AG09309 (cell line): ENCODE measurements around the gene ZNF83.

Experiments
- DNase-seq: peaks from one replicate; pipeline ENCODE4 v3.0.0-alpha.2; 2010; ENCODE audit warnings: low read depth
- H3K4me3 ChIP-seq: 2 replicates; pipeline ENCODE4 v1.5.1; 2011; ENCODE audit warnings: mild to moderate bottlenecking, low read depth, low read length, moderate library complexity; ENCODE audit not compliant: control insufficient read depth
- TF ChIP-seq, protein P1 (sequence below): IDR thresholded peaks from 2 replicates; pipeline ENCODE4 v1.5.1; 2011; ENCODE audit warnings: mild to moderate bottlenecking, low read depth, low read length, inconsistent platforms; ENCODE audit not compliant: insufficient read depth, control insufficient read depth; ENCODE audit errors: missing control alignments

The ZNF83 gene

DNA sequence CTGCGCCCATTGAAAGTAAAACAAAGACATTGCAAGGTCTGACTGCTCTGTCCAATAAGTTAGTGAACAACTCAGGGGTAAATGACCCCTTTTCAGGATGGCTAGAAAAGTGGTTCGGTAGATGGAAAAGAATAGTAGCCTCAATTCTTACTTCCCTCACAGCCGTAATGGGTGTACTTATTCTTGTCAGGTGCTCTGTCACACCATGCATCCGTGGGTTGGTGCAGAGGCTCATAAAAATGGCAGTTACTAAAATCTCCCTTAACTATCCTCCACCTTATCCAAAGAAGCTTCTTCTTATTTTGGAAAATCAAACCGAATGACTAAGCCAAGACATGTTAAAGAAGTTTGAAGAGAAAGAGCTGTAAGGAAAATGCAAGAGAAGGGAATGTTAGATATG lies 31.4 kb upstream of the ZNF83 start:
- TF ChIP-seq, protein P1, sequence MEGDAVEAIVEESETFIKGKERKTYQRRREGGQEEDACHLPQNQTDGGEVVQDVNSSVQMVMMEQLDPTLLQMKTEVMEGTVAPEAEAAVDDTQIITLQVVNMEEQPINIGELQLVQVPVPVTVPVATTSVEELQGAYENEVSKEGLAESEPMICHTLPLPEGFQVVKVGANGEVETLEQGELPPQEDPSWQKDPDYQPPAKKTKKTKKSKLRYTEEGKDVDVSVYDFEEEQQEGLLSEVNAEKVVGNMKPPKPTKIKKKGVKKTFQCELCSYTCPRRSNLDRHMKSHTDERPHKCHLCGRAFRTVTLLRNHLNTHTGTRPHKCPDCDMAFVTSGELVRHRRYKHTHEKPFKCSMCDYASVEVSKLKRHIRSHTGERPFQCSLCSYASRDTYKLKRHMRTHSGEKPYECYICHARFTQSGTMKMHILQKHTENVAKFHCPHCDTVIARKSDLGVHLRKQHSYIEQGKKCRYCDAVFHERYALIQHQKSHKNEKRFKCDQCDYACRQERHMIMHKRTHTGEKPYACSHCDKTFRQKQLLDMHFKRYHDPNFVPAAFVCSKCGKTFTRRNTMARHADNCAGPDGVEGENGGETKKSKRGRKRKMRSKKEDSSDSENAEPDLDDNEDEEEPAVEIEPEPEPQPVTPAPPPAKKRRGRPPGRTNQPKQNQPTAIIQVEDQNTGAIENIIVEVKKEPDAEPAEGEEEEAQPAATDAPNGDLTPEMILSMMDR: no peak
- H3K4me3 ChIP-seq: no peak overlapping the region
- no peak for DNase-seq

DNA sequence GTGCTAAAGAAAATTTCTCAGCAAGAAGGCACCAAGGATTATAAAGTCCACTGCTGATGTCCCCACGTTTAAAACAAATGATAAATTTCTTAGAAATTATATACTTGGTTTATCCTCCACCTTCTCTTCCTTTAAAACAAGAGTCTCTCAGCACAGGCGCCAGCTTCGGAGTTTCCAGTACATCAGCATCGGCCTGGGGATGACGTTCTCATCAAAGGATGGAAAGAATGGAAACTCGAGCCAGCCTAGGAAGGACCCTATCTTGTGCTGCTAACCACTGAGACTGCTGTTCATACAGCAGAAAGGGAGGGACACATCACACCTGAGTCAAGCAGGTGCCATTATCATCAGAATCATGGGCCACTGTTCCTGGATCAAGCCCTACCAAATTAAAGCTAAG lies 29.8 kb upstream of the ZNF83 start:
- no peak overlapping the region for H3K4me3 ChIP-seq
- no peak for DNase-seq
- TF ChIP-seq, protein P1: no peak

DNA sequence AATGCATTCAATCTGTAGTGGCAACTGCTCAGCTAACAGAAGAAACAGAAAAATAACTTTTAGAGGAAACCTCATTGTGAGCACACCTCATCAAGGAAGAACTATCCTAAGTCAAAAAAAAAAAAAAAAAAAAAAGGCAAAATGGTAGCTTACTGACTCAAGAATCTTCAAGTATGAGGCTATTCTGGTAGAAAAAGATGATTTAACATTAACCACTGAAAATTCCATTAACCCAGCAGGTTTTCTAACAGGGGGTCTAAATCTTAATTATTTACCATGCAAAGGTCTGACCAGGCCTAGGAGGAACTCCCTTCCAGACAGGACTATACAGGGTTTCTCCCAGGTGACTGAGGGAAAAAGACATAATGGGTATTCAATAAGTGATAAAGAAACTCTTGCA lies 28.4 kb upstream of the ZNF83 start:
- DNase-seq: no peak
- TF ChIP-seq, protein P1: no peak
- H3K4me3 ChIP-seq: no peak overlapping the region

- TF ChIP-seq, protein P1: no peak
- no peak overlapping the region for H3K4me3 ChIP-seq
- no peak for DNase-seq
Measured at GRCh38 chr19:52665529-52665928, 27.4 kb upstream of the ZNF83 start.

- no peak overlapping the region for H3K4me3 ChIP-seq
- TF ChIP-seq, protein P1: no peak
- no peak for DNase-seq
Measured at GRCh38 chr19:52665027-52665426, 26.9 kb upstream of the ZNF83 start.

DNA sequence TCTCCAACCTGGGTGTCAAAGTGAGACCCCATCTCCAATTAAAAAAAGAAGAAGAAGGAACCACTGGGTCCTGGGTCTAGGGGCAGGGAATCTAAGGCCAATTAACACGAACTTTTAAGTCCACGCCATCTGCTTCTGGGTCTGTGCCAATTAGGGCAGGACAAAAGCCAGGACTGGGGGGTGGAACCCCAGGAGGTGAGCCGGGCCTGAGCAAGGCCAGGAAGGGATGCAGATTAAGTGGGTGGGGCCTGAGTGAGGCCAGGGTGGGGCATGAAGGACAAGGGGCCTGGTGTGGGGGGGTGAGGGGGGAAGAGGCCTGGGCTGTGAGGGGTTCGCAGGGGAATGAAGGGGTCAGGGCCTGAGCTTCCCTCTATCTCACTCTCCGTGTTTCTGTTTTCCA lies 26.3 kb upstream of the ZNF83 start:
- no peak overlapping the region for H3K4me3 ChIP-seq
- no peak for DNase-seq
- TF ChIP-seq, protein P1: no peak

DNA sequence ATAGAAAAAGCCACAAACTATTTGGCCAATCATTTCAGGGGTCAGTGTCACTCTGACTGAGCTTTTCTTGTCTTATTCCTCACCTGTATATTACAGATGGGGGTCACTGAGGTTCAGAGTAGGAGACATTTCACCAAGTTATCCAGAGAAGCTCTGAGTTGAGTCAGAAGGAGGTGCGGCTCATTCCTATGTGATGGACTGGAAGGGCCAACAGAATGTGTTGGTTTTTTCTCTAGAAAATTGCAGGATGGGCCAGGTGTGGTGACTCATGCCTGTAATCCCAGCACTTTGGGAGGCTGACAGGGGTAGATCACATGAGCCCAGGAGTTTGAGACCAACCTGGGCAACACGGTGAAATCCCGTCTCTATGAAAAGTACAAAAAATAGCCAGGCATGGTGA lies 24.5 kb upstream of the ZNF83 start:
- DNase-seq: no peak

More for the DNA sequence above, 24.5 kb upstream of the ZNF83 start:
- no peak overlapping the region for H3K4me3 ChIP-seq
- TF ChIP-seq, protein P1: no peak
